OCI-LY3 (cell line): ENCODE results near the gene MYH8.

Source experiments
- H2AFZ ChIP-seq: fragments of 200-600, 300-600 bp; shearing (Covaris generic); 2 replicates; pipeline ENCODE4 v1.6.0; 2014; ENCODE audit warnings: antibody characterized with exemption, low read depth, low read length
- H3K27ac ChIP-seq: fragments of 200-600, 300-600 bp; sonication (generic); 2 replicates; pipeline ENCODE4 v1.5.1; 2014; ENCODE audit warnings: mild to moderate bottlenecking, low read length, moderate library complexity, mixed read lengths
- H3K27me3 ChIP-seq: fragments of 200-600, 300-600 bp; sonication (generic); 2 replicates; pipeline ENCODE4 v1.6.1; 2014; ENCODE audit warnings: low read depth, low read length, mixed read lengths
- H3K36me3 ChIP-seq: fragments of 200-600, 300-600 bp; sonication (generic); replicated peaks from 2 replicates; pipeline ENCODE3; 2014; ENCODE audit warnings: low read depth, low read length, mixed read lengths
- H3K4me1 ChIP-seq: fragments of 300-600, 200-600 bp; sonication (generic); 2 replicates; pipeline ENCODE4 v1.6.1; 2014; ENCODE audit warnings: low read length, mixed read lengths
- H3K4me2 ChIP-seq: fragments of 200-600, 300-600 bp; sonication (generic); 2 replicates; pipeline ENCODE4 v1.6.1; 2014; ENCODE audit warnings: low read length, mixed read lengths
- H3K4me3 ChIP-seq: fragments of 300-600, 200-600 bp; sonication (generic); 2 replicates; pipeline ENCODE4 v1.5.1; 2014; ENCODE audit warnings: antibody characterized with exemption, mild to moderate bottlenecking, low read length, moderate library complexity
- H3K79me2 ChIP-seq: fragments of 300-600, 200-600 bp; shearing (Covaris generic); 2 replicates; pipeline ENCODE4 v1.6.1; 2014; ENCODE audit warnings: mild to moderate bottlenecking, low read length, mixed read lengths
- H3K9ac ChIP-seq: fragments of 300-600, 200-600 bp; shearing (Covaris generic); 2 replicates; pipeline ENCODE4 v1.6.0; 2014; ENCODE audit warnings: mild to moderate bottlenecking, low read length, moderate library complexity
- H3K9me3 ChIP-seq: fragments of 200-600, 300-600 bp; shearing (Covaris generic); 2 replicates; pipeline ENCODE4 v1.6.1; 2014; ENCODE audit warnings: low read length, mixed read lengths; ENCODE audit not compliant: insufficient read depth
- H4K20me1 ChIP-seq: fragments of 200-600, 300-600 bp; sonication (generic); 2 replicates; pipeline ENCODE4 v1.6.1; 2016; ENCODE audit warnings: low read length, mixed read lengths; ENCODE audit not compliant: insufficient read depth
- EZH2phosphoT487 ChIP-seq: fragments of 200-600 bp; shearing (Covaris generic); IDR thresholded peaks from 2 replicates; pipeline ENCODE4 v1.6.1; 2018; ENCODE audit warnings: antibody characterized with exemption, mixed run types, low read depth
- TF ChIP-seq, protein P1 (sequence below): fragments of 200-600, 300-600 bp; sonication (generic); IDR thresholded peaks from 2 replicates; pipeline ENCODE4 v1.5.1; 2014; ENCODE audit warnings: antibody characterized with exemption, low read length, low read depth

MYH8 gene

DNA sequence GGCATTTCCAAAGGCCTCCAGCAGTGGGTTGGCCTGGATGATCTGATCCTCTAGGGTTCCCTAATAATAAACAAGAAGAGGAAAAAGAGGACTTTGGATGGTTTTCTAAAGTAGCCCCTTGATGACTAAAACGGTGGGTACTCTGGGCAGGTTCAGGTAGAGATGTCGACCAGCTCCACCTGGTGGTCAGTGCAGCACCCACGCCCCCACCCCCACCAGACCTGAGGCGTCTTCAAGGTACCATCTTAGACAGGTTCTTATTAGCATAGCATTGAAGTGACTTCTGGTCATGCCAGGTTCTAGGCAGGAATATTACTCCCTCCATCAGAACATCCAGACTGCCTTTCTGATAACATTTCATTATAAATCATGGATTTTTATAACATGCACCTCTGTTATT lies 64.0 kb downstream of the MYH8 start:
- H3K27ac ChIP-seq: no peak overlapping the region
- no peaks in the 10 kb centered on the region for H3K79me2 ChIP-seq
- no peaks in the 10 kb centered on the region for H3K9me3 ChIP-seq
- no peak overlapping the region for H3K4me3 ChIP-seq
- H3K4me1 ChIP-seq: no peaks in the 10 kb centered on the region
- no peaks in the 10 kb centered on the region for H4K20me1 ChIP-seq
- TF ChIP-seq, protein P1, sequence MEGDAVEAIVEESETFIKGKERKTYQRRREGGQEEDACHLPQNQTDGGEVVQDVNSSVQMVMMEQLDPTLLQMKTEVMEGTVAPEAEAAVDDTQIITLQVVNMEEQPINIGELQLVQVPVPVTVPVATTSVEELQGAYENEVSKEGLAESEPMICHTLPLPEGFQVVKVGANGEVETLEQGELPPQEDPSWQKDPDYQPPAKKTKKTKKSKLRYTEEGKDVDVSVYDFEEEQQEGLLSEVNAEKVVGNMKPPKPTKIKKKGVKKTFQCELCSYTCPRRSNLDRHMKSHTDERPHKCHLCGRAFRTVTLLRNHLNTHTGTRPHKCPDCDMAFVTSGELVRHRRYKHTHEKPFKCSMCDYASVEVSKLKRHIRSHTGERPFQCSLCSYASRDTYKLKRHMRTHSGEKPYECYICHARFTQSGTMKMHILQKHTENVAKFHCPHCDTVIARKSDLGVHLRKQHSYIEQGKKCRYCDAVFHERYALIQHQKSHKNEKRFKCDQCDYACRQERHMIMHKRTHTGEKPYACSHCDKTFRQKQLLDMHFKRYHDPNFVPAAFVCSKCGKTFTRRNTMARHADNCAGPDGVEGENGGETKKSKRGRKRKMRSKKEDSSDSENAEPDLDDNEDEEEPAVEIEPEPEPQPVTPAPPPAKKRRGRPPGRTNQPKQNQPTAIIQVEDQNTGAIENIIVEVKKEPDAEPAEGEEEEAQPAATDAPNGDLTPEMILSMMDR: peak; percentile 46
- no peak for TF ChIP-seq EZH2phosphoT487
- H2AFZ ChIP-seq: no peak overlapping the region
- no peak overlapping the region for H3K9ac ChIP-seq
- no peaks in the 10 kb centered on the region for H3K36me3 ChIP-seq
- no peak overlapping the region for H3K4me2 ChIP-seq
- H3K27me3 ChIP-seq: no peaks in the 10 kb centered on the region

DNA sequence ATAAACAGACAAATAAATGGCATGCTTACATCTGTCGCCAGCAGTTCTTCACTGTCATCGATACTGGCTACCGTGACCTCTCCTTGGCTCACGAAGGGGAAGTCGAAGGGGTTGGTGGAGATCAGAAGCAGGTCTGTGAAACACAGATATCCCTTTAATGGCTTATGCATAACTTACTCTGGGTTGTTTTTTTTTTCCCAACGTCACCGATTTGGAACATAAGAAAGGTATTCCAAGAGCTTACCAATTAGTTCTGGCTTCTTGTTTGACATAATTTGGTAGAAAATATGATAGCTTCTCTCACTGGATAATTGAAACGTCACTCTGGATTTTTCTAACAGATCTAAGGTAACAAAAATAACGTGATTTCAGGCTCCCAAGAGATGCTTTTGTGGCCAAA lies 67.1 kb downstream of the MYH8 start:
- no peak overlapping the region for H3K4me2 ChIP-seq
- H3K36me3 ChIP-seq: no peaks in the 10 kb centered on the region
- H3K27ac ChIP-seq: no peak overlapping the region
- no peak overlapping the region for H2AFZ ChIP-seq
- H3K4me3 ChIP-seq: no peak overlapping the region
- TF ChIP-seq, protein P1: no peak
- no peak for TF ChIP-seq EZH2phosphoT487
- no peaks in the 10 kb centered on the region for H3K27me3 ChIP-seq
- H3K79me2 ChIP-seq: no peaks in the 10 kb centered on the region
- H3K9me3 ChIP-seq: no peaks in the 10 kb centered on the region
- no peaks in the 10 kb centered on the region for H4K20me1 ChIP-seq
- H3K4me1 ChIP-seq: no peaks in the 10 kb centered on the region
- no peak overlapping the region for H3K9ac ChIP-seq

DNA sequence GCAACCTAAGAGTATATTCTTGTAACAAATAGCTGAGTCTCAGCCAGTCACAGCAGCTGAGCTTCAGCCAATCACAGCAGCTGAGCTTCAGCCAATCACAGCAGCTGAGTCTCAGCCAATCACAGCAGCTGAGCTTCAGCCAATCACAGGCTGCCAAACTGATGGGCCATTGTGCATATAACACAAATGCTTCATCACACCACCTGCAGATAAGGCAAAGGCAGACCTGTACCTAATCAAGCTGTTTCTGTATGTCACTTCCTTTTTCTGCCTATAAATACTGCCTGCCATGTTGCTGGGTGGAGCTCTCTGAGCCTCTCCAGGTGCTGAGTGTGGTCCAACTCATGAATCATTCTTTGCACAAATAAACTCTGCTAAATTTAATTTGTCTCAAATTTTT lies 68.9 kb downstream of the MYH8 start:
- H3K79me2 ChIP-seq: no peaks in the 10 kb centered on the region
- no peak for TF ChIP-seq EZH2phosphoT487
- TF ChIP-seq, protein P1: no peak
- no peak overlapping the region for H3K4me2 ChIP-seq
- H3K4me1 ChIP-seq: no peaks in the 10 kb centered on the region
- H3K27me3 ChIP-seq: no peaks in the 10 kb centered on the region
- no peak overlapping the region for H3K9ac ChIP-seq
- no peak overlapping the region for H2AFZ ChIP-seq
- no peaks in the 10 kb centered on the region for H3K9me3 ChIP-seq
- H4K20me1 ChIP-seq: no peaks in the 10 kb centered on the region
- no peaks in the 10 kb centered on the region for H3K36me3 ChIP-seq
- no peak overlapping the region for H3K4me3 ChIP-seq
- H3K27ac ChIP-seq: no peak overlapping the region

DNA sequence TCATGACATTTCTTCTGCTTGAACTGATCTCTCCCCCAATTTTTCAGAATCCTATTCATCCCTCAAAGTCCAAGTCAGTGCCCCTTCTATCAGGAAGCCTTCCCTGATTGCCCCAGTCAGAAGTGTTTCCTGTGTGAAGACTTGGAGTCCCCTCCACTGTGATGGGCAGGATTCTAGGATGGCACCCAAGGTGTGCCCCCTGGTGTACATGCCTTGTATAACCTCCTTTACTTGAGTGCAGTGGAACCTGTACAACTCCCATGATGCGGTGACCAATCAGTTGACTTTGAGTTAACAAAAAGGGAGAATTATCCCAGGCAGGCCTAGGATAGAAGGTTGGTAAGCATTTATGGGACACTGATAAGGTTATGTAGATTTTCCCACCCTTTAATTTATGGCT lies 72.3 kb downstream of the MYH8 start:
- Histone ChIP-seq H4K20me1 (no peaks in the 10 kb centered on the region), H3K4me2 (no peak overlapping the region), H3K27ac (no peak overlapping the region), H2AFZ (no peak overlapping the region), H3K27me3 (no peaks in the 10 kb centered on the region), H3K36me3 (no peaks in the 10 kb centered on the region), H3K9ac (no peak overlapping the region), H3K4me1 (no peaks in the 10 kb centered on the region), H3K9me3 (no peaks in the 10 kb centered on the region), H3K79me2 (no peaks in the 10 kb centered on the region), H3K4me3 (no peak overlapping the region)
- TF ChIP-seq, protein P1: peak; percentile 23; the same call in 1 of the 2 replicates
- TF ChIP-seq EZH2phosphoT487: no peak
